Endothelial cell of coronary artery (primary cell): ENCODE results near the gene EIF2B4. TPM values are rescaled to one million over a fixed set of nuclear protein-coding genes. Genes with fewer than 3 reads are reported as not detected.

ENCODE experiments used
- total RNA-seq: library from RNA; depleted of rRNA; stranded (reverse); fragments of >200 nt; gene quantifications from 2 replicates; pipeline ENCODE4 v1.2.3, GENCODE V29; 2014

The EIF2B4 gene
- total RNA-seq: 38.6 and 38.8 TPM in 2 replicates

GRCh38 chr2:27370026-27370815, at the start of gene EIF2B4, which contains the start of gene SNX17:
EIF2B4 (minus strand) TSS chr2:27370338; CDS start chr2:27370314, 24 bp downstream.
SNX17 (plus strand) TSS chr2:27370616; CDS start chr2:27370744, 128 bp downstream.

GRCh38 chr2:27409321-27410073, 39.4 kb upstream of the EIF2B4 start, which contains the start of gene PPM1G:
PPM1G (minus strand) TSS chr2:27409591; CDS start chr2:27409422, 169 bp downstream.

GRCh38 chr2:27380626-27381545, 10.7 kb upstream of the EIF2B4 start, which contains the start of gene ZNF513:
ZNF513 (minus strand) TSS chr2:27380734; CDS start chr2:27380526, 208 bp downstream.

GRCh38 chr2:27356382-27357181, 13.6 kb downstream of the EIF2B4 start, which contains the start of gene GTF3C2:
GTF3C2 (minus strand) TSS chr2:27356764; CDS start chr2:27343554, 13,210 bp downstream.

GRCh38 chr2:27322766-27323595, 47.2 kb downstream of the EIF2B4 start, which contains the start of gene MPV17:
MPV17 (minus strand) TSS chr2:27323097; CDS start chr2:27322517, 580 bp downstream.

Other genes starting within 250 kb of the EIF2B4 start
- gene ABHD1, start 246.5 kb downstream of the EIF2B4 start, total RNA-seq: under 0.01 TPM in 1 of 2 replicates, not detected in the other
- 44.8 and 50.9 TPM in 2 replicates for gene PREB, start 235.7 kb downstream of the EIF2B4 start, total RNA-seq
- not detected in 2 replicates for gene PRR30, start 230.9 kb downstream of the EIF2B4 start, total RNA-seq
- gene TCF23, start 221.3 kb downstream of the EIF2B4 start, total RNA-seq: not detected in 2 replicates
- 94.9 and 128 TPM in 2 replicates for gene ATRAID, start 158.3 kb downstream of the EIF2B4 start, total RNA-seq
- 19.7 and 27.9 TPM in 2 replicates for gene SLC5A6, start 158.1 kb downstream of the EIF2B4 start, total RNA-seq
- gene CAD, start 153.0 kb downstream of the EIF2B4 start, total RNA-seq: 46.6 and 50.3 TPM in 2 replicates
- not detected in 2 replicates for gene SLC30A3, start 107.3 kb downstream of the EIF2B4 start, total RNA-seq
- gene DNAJC5G, start 94.9 kb downstream of the EIF2B4 start, total RNA-seq: not detected in 2 replicates
- gene TRIM54, start 87.9 kb downstream of the EIF2B4 start, total RNA-seq: not detected in 2 replicates
- 0.09 and 0.19 TPM in 2 replicates for gene UCN, start 61.9 kb downstream of the EIF2B4 start, total RNA-seq
- 28.9 and 40.7 TPM in 2 replicates for gene MPV17, start 47.2 kb downstream of the EIF2B4 start, total RNA-seq
- 23.6 and 23.8 TPM in 2 replicates for gene GTF3C2, start 13.6 kb downstream of the EIF2B4 start, total RNA-seq
- 106 and 114 TPM in 2 replicates for gene SNX17, start 278 bp upstream of the EIF2B4 start, total RNA-seq
- gene ZNF513, start 10.4 kb upstream of the EIF2B4 start, total RNA-seq: 6.2 and 7.6 TPM in 2 replicates
- gene PPM1G, start 39.3 kb upstream of the EIF2B4 start, total RNA-seq: 139 and 157 TPM in 2 replicates
- gene NRBP1, start 58.3 kb upstream of the EIF2B4 start, total RNA-seq: 107 and 112 TPM in 2 replicates
- not detected in 2 replicates for gene KRTCAP3, start 72.0 kb upstream of the EIF2B4 start, total RNA-seq
- 26.2 and 28.0 TPM in 2 replicates for gene IFT172, start 119.4 kb upstream of the EIF2B4 start, total RNA-seq
- gene FNDC4, start 124.9 kb upstream of the EIF2B4 start, total RNA-seq: 30.1 and 31.8 TPM in 2 replicates
- 6.7 and 9.3 TPM in 2 replicates for gene GCKR, start 126.5 kb upstream of the EIF2B4 start, total RNA-seq
- 16.0 and 17.3 TPM in 2 replicates for gene ZNF512, start 212.7 kb upstream of the EIF2B4 start, total RNA-seq